K562 (cell line): ENCODE data around the gene CYB561A3. TPM values are rescaled to one million over a fixed set of nuclear protein-coding genes. Genes with fewer than 3 reads are reported as not detected.

ENCODE experiments used
- ARID1B ChIP-seq: fragments of 450-650 bp; IDR thresholded peaks from 2 replicates; pipeline ENCODE4 v1.6.1; 2016; ENCODE audit warnings: antibody characterized with exemption, mild to moderate bottlenecking, inconsistent platforms
- BCOR ChIP-seq: fragments of 450-650 bp; IDR thresholded peaks from 2 replicates; pipeline ENCODE4 v1.6.1; 2016
- BMI1 ChIP-seq: fragments of 150-350 bp; IDR thresholded peaks from 2 replicates; pipeline ENCODE4 v1.6.1; 2014; ENCODE audit warnings: low read length
- CAMTA2 ChIP-seq: fragments of 250-450 bp; sonication (Bioruptor Pico); conservative IDR thresholded peaks from 2 replicates; pipeline ENCODE4 v1.5.1; 2022
- E2F6 ChIP-seq, 2 experiments: IDR thresholded peaks; 2 replicates each; pipeline ENCODE4 v1.6.1; 2011; ENCODE audit warnings: borderline replicate concordance in 1 of 2, control low read depth in 1 of 2, low read depth in 1 of 2, low read length in 1 of 2, mild to moderate bottlenecking in 1 of 2, mixed read lengths in 1 of 2, moderate library complexity in 1 of 2; ENCODE audit not compliant: insufficient read depth in 1 of 2, insufficient read length in 1 of 2, poor library complexity in 1 of 2, severe bottlenecking in 1 of 2; ENCODE audit errors: extremely low read depth in 1 of 2
- EP300 ChIP-seq: IDR thresholded peaks from 2 replicates; pipeline ENCODE4 v1.6.1; 2012; ENCODE audit warnings: low read length, improper control_type of control experiment
- ERF ChIP-seq: fragments of 450-650 bp; formaldehyde crosslinking; IDR thresholded peaks from 2 replicates; pipeline ENCODE4 v1.4.0; 2020; ENCODE audit warnings: mild to moderate bottlenecking, mixed read lengths
- ETV5 ChIP-seq: sonication (generic); formaldehyde crosslinking; IDR thresholded peaks from 2 replicates; pipeline ENCODE4 v1.4.0; 2020; ENCODE audit warnings: low read depth, mild to moderate bottlenecking, missing genetic modification reagents
- FOXM1 ChIP-seq, 2 experiments: fragments of 450-650 bp in 1 of 2; sonication (generic) in 1 of 2; formaldehyde crosslinking in 1 of 2; IDR thresholded peaks; 2 replicates each; pipeline versions ENCODE4 v1.6.1 to v1.9.0; 2017 to 2022; ENCODE audit warnings: low read depth in 2 of 2, mild to moderate bottlenecking in 2 of 2, missing genetic modification reagents in 1 of 2, moderate library complexity in 1 of 2
- GATAD2A ChIP-seq: fragments of 450-650 bp; IDR thresholded peaks from 2 replicates; pipeline ENCODE4 v1.6.1; 2017
- HCFC1 ChIP-seq: IDR thresholded peaks from 2 replicates; pipeline ENCODE4 v1.6.1; 2012; ENCODE audit warnings: low read depth, low read length, improper control_type of control experiment
- HNRNPK ChIP-seq: fragments of 200-400 bp; formaldehyde crosslinking; IDR thresholded peaks from one replicate; pipeline ENCODE4 v1.6.1; 2018; ENCODE audit warnings: mild to moderate bottlenecking, low read depth, low read length; ENCODE audit not compliant: poor library complexity, severe bottlenecking
- IRF2 ChIP-seq: sonication (generic); formaldehyde crosslinking; IDR thresholded peaks from 2 replicates; pipeline ENCODE4 v1.8.1; 2022; ENCODE audit warnings: mild to moderate bottlenecking, missing genetic modification reagents
- KAT2B ChIP-seq: IDR thresholded peaks from one replicate; pipeline ENCODE4 v1.6.1; 2012; ENCODE audit warnings: low read depth, mild to moderate bottlenecking, control low read depth, inconsistent platforms, low read length, moderate library complexity
- KLF1 ChIP-seq: fragments of 450-650 bp; IDR thresholded peaks from 2 replicates; pipeline ENCODE4 v1.6.1; 2016; ENCODE audit warnings: missing genetic modification characterization, missing compliant biosample characterization
- L3MBTL2 ChIP-seq: fragments of 450-650 bp; IDR thresholded peaks from 2 replicates; pipeline ENCODE4 v1.6.1; 2016; ENCODE audit warnings: mild to moderate bottlenecking, moderate library complexity
- POLR3A ChIP-seq: IDR thresholded peaks from 2 replicates; pipeline ENCODE4 v1.6.1; 2011; ENCODE audit warnings: borderline replicate concordance, mild to moderate bottlenecking, moderate library complexity; ENCODE audit not compliant: insufficient read length, insufficient read depth; ENCODE audit errors: extremely low read depth
- RCOR1 ChIP-seq, 2 experiments: IDR thresholded peaks; 2 replicates each; pipeline ENCODE4 v1.6.1; 2012; ENCODE audit warnings: low read depth in 2 of 2, low read length in 2 of 2, borderline replicate concordance in 1 of 2, improper control_type of control experiment in 1 of 2
- SIX5 ChIP-seq, 2 experiments: IDR thresholded peaks; 2 replicates each; pipeline ENCODE4 v1.6.1; 2011; ENCODE audit warnings: low read length in 2 of 2, borderline replicate concordance in 1 of 2, low read depth in 1 of 2, mild to moderate bottlenecking in 1 of 2, moderate library complexity in 1 of 2; ENCODE audit not compliant: insufficient read depth in 1 of 2
- SMAD3 ChIP-seq: fragments of 450-650 bp; formaldehyde crosslinking; conservative IDR thresholded peaks from 2 replicates; pipeline ENCODE4 v1.4.0; 2020; ENCODE audit warnings: mild to moderate bottlenecking
- STAT5B ChIP-seq: fragments of 250-450 bp; sonication (Bioruptor Pico); IDR thresholded peaks from 2 replicates; pipeline ENCODE4 v1.8.0; 2021; ENCODE audit warnings: mild to moderate bottlenecking, inconsistent platforms
- TAF1 ChIP-seq: IDR thresholded peaks from 2 replicates; pipeline ENCODE4 v1.6.1; 2011; ENCODE audit warnings: mild to moderate bottlenecking, low read length, moderate library complexity; ENCODE audit not compliant: insufficient read depth, control insufficient read depth, severe bottlenecking; ENCODE audit errors: extremely low read depth
- TCF7L2 ChIP-seq: fragments of 150-350 bp; IDR thresholded peaks from 2 replicates; pipeline ENCODE4 v1.6.1; 2016; ENCODE audit warnings: low read depth, mild to moderate bottlenecking, low read length, moderate library complexity
- TCFL5 ChIP-seq: fragments of 250-450 bp; sonication (Bioruptor Pico); conservative IDR thresholded peaks from 2 replicates; pipeline ENCODE4 v1.6.1; 2021; ENCODE audit warnings: mild to moderate bottlenecking, moderate library complexity, matching md5 sums
- ZC3H4 ChIP-seq: sonication (generic); formaldehyde crosslinking; IDR thresholded peaks from 2 replicates; pipeline ENCODE4 v1.9.0; 2021; ENCODE audit warnings: missing genetic modification reagents, borderline replicate concordance
- ZNF707 ChIP-seq: fragments of 250-450 bp; sonication (Bioruptor Pico); conservative IDR thresholded peaks from 2 replicates; pipeline ENCODE4 v1.8.0; 2022; ENCODE audit warnings: inconsistent platforms, mild to moderate bottlenecking, moderate library complexity
- ZNF780A ChIP-seq: fragments of 250-450 bp; sonication (Bioruptor Pico); IDR thresholded peaks from 2 replicates; pipeline ENCODE4 v1.5.0; 2021; ENCODE audit warnings: mild to moderate bottlenecking
- polyA plus RNA-seq, 8 experiments: library from polyadenylated mRNA; depleted of rRNA in 4 of 8; stranded (reverse) in 5 of 8; unstranded in 3 of 8; fragments of >200 nt; fragmentation: Nextera tagmentation in 2 of 8; fragmentation: Illumina TruSeq in 1 of 8; extraction: Ambion mirVana in 2 of 8; extraction: Trizol in 1 of 8; gene quantifications; 2 replicates each; pipeline versions ENCODE4 v1.2.1 to v1.2.3, GENCODE V29; 2011 to 2014; ENCODE audit warnings: inconsistent platforms in 1 of 8, missing spikeins in 1 of 8
- total RNA-seq, 7 experiments: library from RNA; depleted of rRNA in 6 of 7; stranded (reverse); fragments of >200 nt in 6 of 7; fragmentation: Illumina TruSeq in 2 of 7; extraction: Trizol in 2 of 7; gene quantifications; 2 replicates each; pipeline versions ENCODE4 v1.2.1 to v1.2.3, GENCODE V29; 2011 to 2021; ENCODE audit warnings: low replicate concordance in 1 of 7
- TF ChIP-seq, protein P1 (sequence below): sonication (generic); formaldehyde crosslinking; IDR thresholded peaks from 2 replicates; pipeline ENCODE4 v1.9.0; 2022; ENCODE audit warnings: mild to moderate bottlenecking, missing genetic modification reagents

Gene CYB561A3
- total and polyA plus RNA-seq, 9 of the 15 experiments (the other 6 are each of a cell fraction or from before 2014, with no cell fraction given), result 29.2 to 78.9 (median 37.9) TPM

DNA sequence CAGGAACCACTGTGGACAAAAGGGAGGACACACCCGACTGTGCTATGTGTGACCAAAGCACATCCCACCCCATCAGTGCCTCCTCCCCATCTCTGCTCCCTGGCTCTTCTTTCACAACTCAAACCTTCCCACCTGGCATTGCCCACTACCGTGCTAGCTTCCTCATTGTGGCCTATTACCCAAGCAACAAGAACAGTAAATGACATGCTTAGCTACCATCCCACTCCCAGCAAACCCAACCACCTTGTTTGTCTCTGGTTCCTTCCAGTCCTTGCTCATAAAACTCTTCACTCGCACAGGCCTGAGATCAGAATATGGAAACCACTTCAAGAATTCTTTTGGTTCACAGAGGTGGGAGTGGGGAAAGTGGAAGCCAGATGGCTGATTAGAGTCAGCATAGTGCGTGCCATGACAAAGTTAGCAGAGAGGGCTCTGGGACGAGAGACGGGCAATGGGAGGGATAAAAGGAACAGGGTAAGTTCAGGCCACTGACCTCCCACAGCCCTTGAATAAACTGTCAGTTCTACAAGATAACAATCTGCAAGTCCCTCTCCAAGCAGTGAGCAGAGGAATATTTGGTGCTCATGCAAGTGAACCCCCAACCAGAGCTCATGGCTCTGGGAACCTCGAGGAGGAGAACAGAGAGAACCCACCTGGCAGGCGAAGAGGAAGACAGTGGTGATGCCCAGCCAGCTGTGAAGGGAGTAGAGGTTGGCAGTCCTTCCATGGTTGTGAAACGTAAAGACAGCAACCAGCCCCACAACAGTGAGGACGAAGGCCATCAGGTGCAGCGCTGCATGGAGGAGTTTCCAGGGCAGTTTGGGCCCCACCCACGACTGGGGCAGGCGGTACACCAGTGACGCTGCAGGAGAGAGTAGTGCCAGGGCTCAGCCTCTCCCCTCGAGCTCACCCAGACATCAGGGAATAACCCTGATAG is 8.3 kb downstream of the CYB561A3 start (continued):
- TF ChIP-seq ZNF707 (CRISPR knock-in tag) (no peak), SIX5 (IDR thresholded peaks at IDR 0.05; ENCODE audit: borderline replicate concordance in 1 of 2, insufficient read depth in 1 of 2, low read depth in 1 of 2, low read length in 2 of 2) (no peak), KAT2B (no peak), TCFL5 (CRISPR knock-in tag) (no peak), ARID1B (no peak; the same call in 1 of the 2 replicates), POLR3A (no peak), FOXM1 (IDR thresholded peaks at IDR 0.05; ENCODE audit: low read depth) (no peak), FOXM1 (CRISPR knock-in tag; IDR thresholded peaks at IDR 0.05; ENCODE audit: low read depth) (no peak), STAT5B (CRISPR knock-in tag) (no peak), BMI1 (no peak), IRF2 (CRISPR knock-in tag) (no peak), TAF1 (no peak), ZC3H4 (CRISPR knock-in tag) (no peak), GATAD2A (no peak), SMAD3 (no peak), ETV5 (0 out of 2 replicates have a peak, but pooled peaks have one; percentile 18), ERF (CRISPR knock-in tag) (no peak), L3MBTL2 (peak; percentile 71), HNRNPK (no peak), BCOR (no peak), RCOR1 (IDR thresholded peaks at IDR 0.05; ENCODE audit: borderline replicate concordance in 1 of 2, low read depth in 2 of 2, low read length in 2 of 2) (no peak), HCFC1 (no peak), CAMTA2 (no peak), ZNF780A (no peak), KLF1 (tag) (0 out of 2 replicates have a peak, but pooled peaks have one; percentile 36), E2F6 (IDR thresholded peaks at IDR 0.05; ENCODE audit: borderline replicate concordance in 1 of 2, extremely low read depth in 1 of 2, insufficient read depth in 1 of 2, insufficient read length in 1 of 2, low read depth in 1 of 2, low read length in 1 of 2, poor library complexity in 1 of 2, severe bottlenecking in 1 of 2) (peak in 1 of 2 experiments; percentile 9), TCF7L2 (no peak), EP300 (peak; percentile 65)
- TF ChIP-seq, protein P1, sequence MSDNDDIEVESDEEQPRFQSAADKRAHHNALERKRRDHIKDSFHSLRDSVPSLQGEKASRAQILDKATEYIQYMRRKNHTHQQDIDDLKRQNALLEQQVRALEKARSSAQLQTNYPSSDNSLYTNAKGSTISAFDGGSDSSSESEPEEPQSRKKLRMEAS (CRISPR knock-in tag), result no peak
